CD4-positive, alpha-beta T cell treated with Interleukin-15 for 4 hours (primary cell): ENCODE results near the gene RPS21.
"Not testable (repeated sequence)": the region's sequence is repeated elsewhere in the genome, so short reads cannot be mapped to it uniquely, and the experiment has no call there.

Experiments
- DNase-seq: peaks from one replicate; pipeline ENCODE4 v3.0.0-alpha.2; 2020; ENCODE audit warnings: low spot score

The RPS21 gene

DNA sequence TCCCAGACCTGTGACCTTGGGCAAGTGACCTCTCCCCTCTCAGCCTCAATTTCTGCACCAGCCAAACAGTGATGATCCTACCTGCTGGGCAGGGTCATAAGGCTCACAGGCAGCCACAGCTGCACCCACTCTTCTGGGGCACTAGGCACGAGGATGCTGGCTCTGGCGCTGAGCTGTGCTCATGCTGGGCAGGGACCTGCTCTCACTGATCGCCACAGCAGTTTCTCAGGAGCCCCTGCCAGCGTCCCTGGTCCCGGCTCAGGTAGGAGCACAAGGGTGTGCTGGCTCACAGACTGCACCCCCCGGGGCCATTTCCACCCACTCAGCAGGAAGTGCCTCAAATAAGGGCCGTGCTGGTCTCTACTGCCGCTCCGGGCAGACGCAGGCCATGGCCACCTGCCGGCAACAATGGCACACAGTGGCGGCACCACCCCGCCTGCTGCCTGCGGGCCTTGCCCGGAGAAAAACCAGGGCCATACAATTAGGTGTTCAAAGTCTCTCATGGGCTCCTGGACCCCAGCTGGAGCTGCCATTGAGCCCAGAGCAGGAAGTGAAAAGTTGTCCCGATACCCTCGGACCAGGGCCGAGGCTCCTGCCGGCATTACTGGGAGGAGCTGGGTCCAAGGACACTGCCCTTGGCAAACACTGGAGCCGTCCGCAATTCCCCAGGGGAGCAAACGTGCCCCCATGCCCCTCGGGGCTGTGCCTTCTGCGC lies 24.7 kb downstream of the RPS21 start:
- DNase-seq: no peak

GRCh38 chr20:62412194-62413024 lies 25.5 kb downstream of the RPS21 start:
- no peak for DNase-seq

GRCh38 chr20:62413025-62413570 lies 26.2 kb downstream of the RPS21 start:
- no peak for DNase-seq

GRCh38 chr20:62413896-62414481 lies 27.1 kb downstream of the RPS21 start:
- no peak for DNase-seq

DNA sequence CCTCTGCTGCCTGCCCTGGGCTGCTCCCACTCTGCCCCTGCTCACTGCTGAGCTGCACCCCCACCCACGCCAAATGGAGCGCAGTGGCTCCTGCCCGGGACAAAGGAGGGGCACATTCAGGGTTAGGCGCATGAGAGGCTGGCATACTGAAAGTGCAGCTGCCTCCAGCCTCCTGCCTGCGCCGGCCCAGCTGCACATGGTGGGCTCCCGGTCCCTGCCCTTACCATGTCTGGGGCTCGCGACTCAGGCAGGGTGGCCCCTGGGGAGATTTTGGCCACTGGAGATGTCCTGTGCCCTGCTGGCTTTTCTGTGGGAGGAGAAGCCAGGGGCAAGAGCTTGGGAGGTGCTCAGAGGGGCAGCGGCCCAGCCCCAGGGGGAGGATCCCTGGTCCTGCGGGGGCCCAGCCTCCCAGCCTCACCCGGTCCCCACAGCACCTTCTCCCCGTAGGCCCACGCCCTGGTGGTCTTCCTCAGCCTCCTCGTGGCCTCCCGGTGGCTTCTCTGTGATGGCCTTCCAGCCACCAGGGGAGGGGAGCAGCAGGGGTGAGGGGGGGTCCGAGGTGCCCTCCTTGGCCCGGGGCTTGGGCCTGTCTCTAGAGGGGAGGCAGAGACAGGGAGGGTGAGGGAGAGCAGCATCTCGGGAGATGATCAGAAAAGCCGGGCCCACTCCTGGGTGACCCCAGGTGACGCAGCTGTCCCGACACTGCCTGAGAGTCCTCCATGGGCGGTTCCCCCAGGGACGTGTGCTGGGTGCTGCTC lies 28.6 kb downstream of the RPS21 start:
- DNase-seq: no peak

DNA sequence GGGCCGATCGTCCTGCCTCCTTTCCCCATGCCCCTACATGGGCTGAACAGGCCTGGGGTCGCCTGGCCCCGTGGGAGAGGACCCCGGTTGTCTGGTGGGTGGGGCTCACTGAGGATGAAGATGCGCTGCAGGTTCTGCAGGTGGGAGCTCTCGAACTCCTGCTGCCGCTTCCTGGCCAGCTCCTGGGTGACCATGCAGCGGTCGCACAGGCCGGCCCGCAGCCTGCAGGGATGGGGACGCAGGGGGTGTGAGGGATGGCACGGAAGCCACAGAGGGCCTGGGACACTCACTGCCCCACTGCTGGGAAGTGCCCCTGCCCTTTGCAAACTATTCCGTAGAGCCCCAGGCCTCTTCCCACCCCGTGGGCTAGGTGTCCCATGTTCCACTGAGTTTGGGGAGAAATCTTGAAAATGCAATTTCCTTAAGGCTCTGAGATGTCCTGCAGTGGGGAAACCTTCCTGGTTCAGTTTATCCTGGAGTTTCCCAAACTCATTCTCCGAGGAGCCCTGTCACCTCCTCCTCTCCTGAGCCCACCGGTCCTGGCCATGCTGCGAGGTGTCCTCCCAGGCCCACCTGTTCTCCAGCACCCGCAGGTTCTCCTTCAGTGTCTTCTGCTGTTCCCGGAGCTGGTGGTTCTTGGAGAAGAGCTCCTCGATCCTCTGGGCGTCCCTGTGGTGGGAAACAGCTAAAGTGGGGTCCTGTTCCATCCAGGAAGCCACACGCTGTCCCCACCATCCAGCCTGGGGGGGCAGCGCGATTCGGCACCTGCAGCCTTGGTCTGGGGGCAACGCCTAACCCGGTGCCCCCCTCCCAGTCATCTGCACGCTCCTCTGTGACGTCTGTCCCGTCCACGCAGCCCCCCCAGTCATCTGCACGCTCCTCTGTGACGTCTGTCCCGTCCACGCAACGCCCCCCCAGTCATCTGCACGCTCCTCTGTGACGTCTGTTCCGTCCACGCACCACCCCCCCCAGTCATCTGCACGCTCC lies 30.0 kb downstream of the RPS21 start:
- no peak for DNase-seq

DNA sequence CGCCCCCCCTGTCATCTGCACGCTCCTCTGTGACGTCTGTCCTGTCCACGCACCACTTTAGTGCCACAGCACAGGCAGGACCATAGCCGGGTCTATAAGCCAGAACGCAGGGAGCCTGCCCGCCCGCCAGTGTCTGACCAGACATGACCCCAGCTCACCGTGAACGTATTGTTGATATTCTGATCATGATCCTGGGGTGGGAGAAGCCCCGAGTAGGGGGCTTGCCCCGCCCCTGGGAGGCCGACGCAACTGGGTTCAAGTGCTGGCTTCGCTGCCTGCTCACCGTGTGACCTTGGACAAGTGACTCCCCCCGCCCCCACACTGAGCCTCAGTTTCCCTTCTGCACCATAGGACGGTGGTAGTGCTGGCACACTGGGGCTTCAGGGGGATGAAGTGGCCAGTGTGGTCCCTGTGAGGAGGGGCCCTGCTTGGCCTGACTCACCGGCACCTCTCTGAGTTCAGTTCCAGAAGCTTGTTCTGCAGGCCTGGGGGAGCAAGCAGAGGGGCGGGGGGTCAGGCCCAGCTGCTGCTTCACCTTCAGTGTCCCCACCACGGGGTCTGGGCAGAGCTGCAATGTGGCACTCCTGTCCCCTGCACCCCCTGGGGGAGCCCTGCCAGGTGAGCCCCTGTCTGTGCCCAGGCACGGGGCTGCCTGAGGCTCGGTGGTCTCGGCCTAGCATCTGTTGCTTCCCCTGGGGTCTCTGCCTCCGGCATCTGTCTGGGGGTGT lies 31.2 kb downstream of the RPS21 start:
- DNase-seq: no peak

DNA sequence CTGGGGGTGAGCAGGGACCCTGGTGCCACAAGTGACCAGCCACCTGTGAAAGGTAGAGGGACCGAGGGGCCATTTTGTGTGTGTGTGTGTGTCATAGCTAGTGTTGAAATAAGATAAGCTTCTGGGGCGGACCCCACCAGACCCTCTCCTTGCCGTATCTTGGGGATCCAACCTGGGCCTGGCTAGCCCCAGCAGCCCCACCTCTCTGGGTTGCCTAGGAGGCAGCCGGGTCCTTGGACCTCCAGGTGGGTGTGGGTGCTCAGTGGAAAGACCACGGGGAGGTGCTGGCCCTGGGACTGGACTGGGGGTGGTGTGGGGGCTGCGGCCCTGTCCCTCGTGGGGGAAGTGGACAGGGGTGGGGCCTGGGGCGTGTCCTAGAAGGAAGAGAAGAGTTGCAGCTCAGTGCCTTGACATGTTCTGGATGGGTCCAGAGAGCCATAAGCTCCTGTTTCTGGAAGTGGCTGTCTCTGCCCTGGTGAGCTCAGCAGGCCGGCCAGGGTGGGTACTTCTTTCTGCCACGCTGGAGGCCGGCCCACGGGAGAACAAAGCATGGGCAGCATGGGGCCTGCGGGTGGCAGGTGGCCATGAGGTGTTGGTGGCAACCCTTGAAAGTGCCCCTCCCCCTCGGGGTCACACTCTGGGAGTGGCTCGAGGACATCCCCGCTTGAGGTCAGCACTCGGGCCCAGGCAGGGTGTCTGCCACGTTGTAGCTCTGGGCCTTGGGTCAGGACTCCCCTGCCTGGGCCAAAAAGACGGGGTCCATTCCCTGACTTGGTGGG lies 32.0 kb downstream of the RPS21 start:
- DNase-seq: no peak

- DNase-seq: no peak
Measured at GRCh38 chr20:62419759-62420158, 32.9 kb downstream of the RPS21 start.

DNA sequence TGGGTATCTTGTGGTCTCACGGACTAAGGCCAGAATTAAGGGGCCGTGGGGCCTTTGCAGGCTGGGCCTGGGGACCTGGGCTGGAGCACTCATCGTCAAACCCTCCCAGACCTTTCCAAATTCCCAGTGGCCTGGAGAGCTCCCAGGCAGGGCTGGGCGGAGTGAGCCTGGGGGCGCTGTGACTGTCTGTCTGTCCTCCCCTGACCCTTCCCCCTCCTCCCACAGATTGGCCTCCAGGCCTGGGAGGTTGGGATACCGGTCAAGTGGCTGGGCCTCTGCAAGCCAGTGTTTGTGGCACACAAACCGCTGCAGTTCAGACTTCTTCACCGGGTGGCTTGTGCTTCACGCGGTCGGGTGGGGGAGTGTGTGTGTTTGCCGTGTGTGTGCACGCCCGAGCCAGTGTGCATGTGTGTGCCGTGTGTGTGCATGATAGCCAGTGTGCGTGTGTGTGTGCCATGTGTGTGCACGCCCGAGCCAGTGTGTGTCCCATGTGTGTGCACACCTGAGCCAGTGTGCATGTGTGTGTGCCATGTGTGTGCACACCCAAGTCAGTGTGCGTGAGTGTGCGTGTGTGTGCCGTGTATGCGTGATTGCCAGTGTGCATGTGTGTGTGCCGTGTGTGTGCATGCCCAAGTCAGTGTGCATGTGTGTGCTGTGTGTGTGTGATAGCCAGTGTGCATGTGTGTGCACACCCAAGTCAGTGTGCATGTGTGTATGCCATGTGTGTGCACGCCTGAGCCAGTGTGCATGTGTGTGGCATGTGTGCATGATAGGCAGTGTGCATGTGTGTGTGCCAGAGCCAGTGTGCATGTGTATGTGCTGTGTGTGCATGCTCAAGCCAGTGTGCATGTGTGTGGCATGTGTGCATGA lies 34.2 kb downstream of the RPS21 start:
- no peak for DNase-seq

- no peak for DNase-seq
Measured at GRCh38 chr20:62421716-62421990, 34.8 kb downstream of the RPS21 start.

DNA sequence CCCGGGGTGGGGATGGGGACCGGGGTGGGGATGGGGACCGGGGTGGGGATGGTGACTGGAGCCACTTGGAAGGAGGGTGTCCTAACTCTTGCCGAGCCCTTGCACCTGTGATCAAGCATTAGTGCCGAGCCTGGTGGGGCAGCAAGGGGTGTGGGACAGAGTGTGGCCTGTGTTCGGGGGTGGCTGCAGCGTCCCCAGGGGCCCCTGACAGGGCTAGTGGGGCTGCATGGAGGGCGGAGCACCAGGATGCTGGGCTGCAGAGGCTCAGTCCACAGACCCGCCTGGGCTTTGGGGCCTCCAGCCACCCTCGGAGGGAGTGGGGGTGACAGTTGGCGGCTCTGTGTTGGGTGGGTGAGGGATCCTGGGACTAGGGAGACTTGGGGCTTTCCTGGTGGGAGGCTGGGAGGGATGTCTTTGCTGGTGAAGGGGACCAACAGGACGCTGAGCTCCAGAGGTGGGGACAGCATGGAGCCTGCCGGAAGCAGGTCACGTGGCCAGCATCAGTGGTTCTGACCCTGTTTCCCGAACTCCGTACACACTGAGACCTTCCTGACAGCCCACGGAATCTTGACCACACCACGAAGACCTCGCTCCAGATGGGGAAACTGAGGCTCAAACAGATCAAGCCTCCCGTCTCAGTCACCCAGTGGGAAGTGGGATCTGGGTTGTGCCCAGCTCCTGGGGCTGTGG lies 35.9 kb downstream of the RPS21 start:
- DNase-seq: no peak

DNA sequence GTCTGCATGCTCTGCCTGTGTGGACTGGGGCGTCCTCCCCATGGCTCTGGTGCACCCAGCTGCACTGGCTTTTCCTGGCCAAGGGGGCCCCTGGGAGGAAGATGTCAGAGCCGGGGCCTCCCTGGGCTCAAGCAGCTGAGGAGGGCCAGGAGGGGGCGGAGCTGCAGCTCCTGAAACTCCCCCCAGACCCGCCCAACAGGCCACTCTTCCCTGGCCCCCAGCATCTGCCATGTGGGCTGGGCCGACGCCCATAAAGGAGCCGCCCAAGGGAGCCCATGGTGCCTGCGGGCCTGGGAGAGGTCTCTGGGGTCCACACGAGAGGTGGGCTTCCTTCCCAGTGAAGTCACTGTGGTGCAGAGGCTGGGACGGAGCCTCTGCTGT lies 36.4 kb downstream of the RPS21 start:
- no peak for DNase-seq

DNA sequence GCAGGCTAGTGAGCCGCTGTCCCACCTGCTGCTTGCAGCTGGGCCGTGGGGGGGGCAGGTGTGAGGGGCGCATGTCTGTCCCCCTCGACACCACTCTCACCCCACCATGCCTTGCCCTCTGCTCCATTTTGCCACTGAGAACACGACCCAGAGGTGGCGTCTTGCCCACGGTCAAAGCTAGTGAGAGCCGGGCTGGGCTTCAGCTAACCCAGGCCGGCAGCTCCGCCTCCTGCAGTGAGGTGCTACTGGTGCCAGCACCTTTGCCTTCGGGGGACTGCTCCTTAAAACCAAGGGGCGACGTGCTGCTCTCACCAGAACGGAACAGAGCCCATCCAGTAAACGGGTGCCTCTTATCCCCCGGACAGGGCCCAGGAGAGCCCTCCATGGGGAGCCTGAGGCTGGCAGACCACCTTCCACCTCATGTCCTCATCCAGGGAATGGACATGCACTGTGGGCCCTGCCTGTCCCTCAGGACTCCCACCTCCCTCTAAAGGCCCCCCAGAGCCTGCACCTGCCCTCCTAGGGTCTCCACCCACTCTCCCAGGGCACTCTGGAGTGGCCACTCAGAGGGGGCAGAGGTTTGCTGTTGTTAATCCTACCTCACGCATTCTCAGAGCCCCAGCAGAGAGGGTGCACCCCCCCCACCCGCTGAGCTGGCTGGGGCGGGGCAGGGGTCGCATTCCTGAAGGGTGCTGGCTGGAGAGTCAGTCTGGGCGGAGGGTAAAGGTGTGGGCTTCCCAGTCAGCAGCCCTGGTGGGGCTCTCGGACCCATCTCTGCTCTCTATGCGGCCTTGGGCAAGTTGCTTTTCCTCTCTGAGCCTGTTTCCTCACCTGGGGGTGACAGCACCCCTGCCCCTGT lies 37.6 kb downstream of the RPS21 start:
- no peak for DNase-seq

DNA sequence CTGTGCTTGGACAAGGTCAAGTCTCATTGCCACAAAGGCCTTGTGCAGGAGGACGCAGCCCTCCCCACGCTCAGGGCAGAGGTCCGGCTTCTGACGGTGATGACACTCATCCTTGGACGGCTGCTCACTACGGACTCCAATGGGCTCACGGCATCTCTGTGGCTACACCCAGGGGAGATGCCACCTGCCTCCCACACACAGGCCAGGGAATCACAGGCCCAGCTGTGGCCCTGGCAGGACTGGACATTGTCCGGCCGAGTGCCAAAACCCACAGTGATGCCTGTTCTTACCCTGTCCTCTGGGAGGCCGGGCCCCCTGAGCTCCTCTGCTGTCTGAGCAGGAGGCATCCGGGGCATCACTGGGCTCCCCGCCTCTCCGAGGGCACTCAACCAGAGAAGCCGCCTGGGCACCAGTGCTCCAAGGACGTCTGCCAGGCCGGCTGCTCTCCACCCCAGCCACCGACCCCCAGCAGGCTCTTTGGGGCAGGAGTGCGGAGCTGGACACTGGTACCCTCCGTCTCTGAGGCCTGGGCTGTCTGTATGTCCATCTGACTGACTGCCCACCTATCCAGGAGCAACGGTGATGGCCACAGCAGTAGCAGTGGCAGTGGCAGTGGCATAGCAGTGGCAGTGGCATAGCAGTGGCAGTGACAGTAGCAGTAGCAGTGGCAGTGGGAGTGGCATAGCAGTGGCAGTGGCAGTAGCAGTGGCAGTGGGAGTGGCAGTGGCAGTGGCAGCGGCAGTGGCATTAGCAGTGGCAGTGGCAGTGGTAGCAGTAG lies 38.6 kb downstream of the RPS21 start:
- DNase-seq: no peak

- DNase-seq: not testable (repeated sequence)
Measured at GRCh38 chr20:62426059-62426348, 39.1 kb downstream of the RPS21 start.
